Lower leg skin (tissue), 4 donors: ENCODE measurements around the gene MYH10. TPM values are rescaled to one million over a fixed set of nuclear protein-coding genes. Genes with fewer than 3 reads are reported as not detected.

ENCODE experiments used
- DNase-seq, 2 donors: peaks; one replicate each; pipeline ENCODE4 v3.0.0-alpha.2; 2019; ENCODE audit warnings: low spot score in 2 of 2
- H3K4me3 ChIP-seq: fragments of 200-600 bp; sonication (generic); 2 replicates; pipeline ENCODE4 v1.5.1; 2017; ENCODE audit warnings: mild to moderate bottlenecking, low read depth; ENCODE audit not compliant: poor library complexity, severe bottlenecking
- CTCF ChIP-seq, 3 donors: fragments of 450-650 bp; IDR thresholded peaks; one replicate each; pipeline ENCODE4 v1.5.1; 2016; ENCODE audit warnings: antibody characterized with exemption in 3 of 3, mild to moderate bottlenecking in 3 of 3, moderate library complexity in 2 of 3
- POLR2A ChIP-seq, 2 donors: fragments of 450-650 bp; IDR thresholded peaks; one replicate each; pipeline ENCODE4 v1.6.1; 2016 to 2017; ENCODE audit warnings: antibody characterized with exemption in 2 of 2, mild to moderate bottlenecking in 1 of 2, moderate library complexity in 1 of 2
- WGBS, 2 donors: methylation state at CpG; one replicate each; pipeline ENCODE4 v1.1.5; 2018; 5-methylcytosine and 5-hydroxymethylcytosine counted together
- intact Hi-C: fragments of 100-400 bp; cut with DNase I; formaldehyde crosslinking; loops from one replicate; pipeline ENCODE4 v1.15.0; 2023; ENCODE audit warnings: low total_unique reads
- total RNA-seq, 4 donors: library from RNA; depleted of rRNA; stranded (reverse); fragments of >200 nt; gene quantifications; one replicate each; pipeline ENCODE4 v1.1.0, GENCODE V29; 2016

Gene MYH10
- total RNA-seq, 4 donors from 2014 or later, result 6.7 to 17.2 (median 11.4) TPM

- no peak overlapping the region for H3K4me3 ChIP-seq
- no peak for DNase-seq
- TF ChIP-seq POLR2A (IDR thresholded peaks at IDR 0.05), result no peak
- no peak for TF ChIP-seq CTCF (IDR thresholded peaks at IDR 0.05)
- intact Hi-C loops, result no loop called here
- 67 to 68% methylated on average over 3 of the region's 3 CpGs for WGBS, 2 donors
Measured at GRCh38 chr17:8537734-8538133, 92.8 kb downstream of the MYH10 start.

GRCh38 chr17:8534498-8535188 lies 95.9 kb downstream of the MYH10 start:
- DNase-seq, result no peak
- intact Hi-C loops, result no loop called here
- TF ChIP-seq CTCF (IDR thresholded peaks at IDR 0.05) (no peak), POLR2A (IDR thresholded peaks at IDR 0.05) (no peak)
- H3K4me3 ChIP-seq, result no peak overlapping the region
- WGBS, 2 donors, result 91 to 95% methylated on average over 9 of the region's 9 CpGs

- intact Hi-C loops, result no loop called here
- DNase-seq, result no peak
- TF ChIP-seq POLR2A (IDR thresholded peaks at IDR 0.05) (no peak), CTCF (IDR thresholded peaks at IDR 0.05) (no peak)
- 93 to 96% methylated on average over 3 of the region's 3 CpGs for WGBS, 2 donors
- H3K4me3 ChIP-seq, result no peak overlapping the region
Measured at GRCh38 chr17:8532021-8532420, 98.5 kb downstream of the MYH10 start.

- intact Hi-C loops, result no loop called here
- DNase-seq, result no peak
- no peak overlapping the region for H3K4me3 ChIP-seq
- WGBS, 2 donors, result 82 to 84% methylated on average over 5 of the region's 5 CpGs
- TF ChIP-seq CTCF (IDR thresholded peaks at IDR 0.05) (no peak), POLR2A (IDR thresholded peaks at IDR 0.05) (no peak)
Measured at GRCh38 chr17:8522577-8522976, 107.9 kb downstream of the MYH10 start.

- H3K4me3 ChIP-seq, result no peak overlapping the region
- intact Hi-C loops, result no loop called here
- WGBS, 2 donors, result 73 to 75% methylated on average over 10 of the region's 10 CpGs
- DNase-seq, result no peak
- TF ChIP-seq CTCF (IDR thresholded peaks at IDR 0.05) (no peak), POLR2A (IDR thresholded peaks at IDR 0.05) (no peak)
Measured at GRCh38 chr17:8520981-8521380, 109.5 kb downstream of the MYH10 start.

GRCh38 chr17:8518850-8519249 lies 111.7 kb downstream of the MYH10 start:
- no peak overlapping the region for H3K4me3 ChIP-seq
- WGBS, 2 donors, result 93 to 95% methylated on average over 2 of the region's 2 CpGs
- intact Hi-C loops, result no loop called here
- no peak for DNase-seq
- TF ChIP-seq POLR2A (IDR thresholded peaks at IDR 0.05) (no peak), CTCF (IDR thresholded peaks at IDR 0.05) (no peak)
